Thyroid gland (tissue), 4 donors: ENCODE data around the gene PIK3CD.

Source experiments
- CTCF ChIP-seq, 6 experiments: fragments of 200-600 bp in 3 of 6; fragments of 450-650 bp in 3 of 6; sonication (generic) in 3 of 6; IDR thresholded peaks; one replicate each; pipeline ENCODE4 v1.5.1; 2016 to 2019; ENCODE audit warnings: antibody characterized with exemption in 6 of 6, mild to moderate bottlenecking in 2 of 6, inconsistent platforms in 1 of 6, moderate library complexity in 1 of 6
- POLR2A ChIP-seq, 2 donors: fragments of 450-650 bp; IDR thresholded peaks; one replicate each; pipeline ENCODE4 v1.6.1; 2017; ENCODE audit warnings: antibody characterized with exemption in 2 of 2, mild to moderate bottlenecking in 2 of 2, moderate library complexity in 1 of 2

DNA sequence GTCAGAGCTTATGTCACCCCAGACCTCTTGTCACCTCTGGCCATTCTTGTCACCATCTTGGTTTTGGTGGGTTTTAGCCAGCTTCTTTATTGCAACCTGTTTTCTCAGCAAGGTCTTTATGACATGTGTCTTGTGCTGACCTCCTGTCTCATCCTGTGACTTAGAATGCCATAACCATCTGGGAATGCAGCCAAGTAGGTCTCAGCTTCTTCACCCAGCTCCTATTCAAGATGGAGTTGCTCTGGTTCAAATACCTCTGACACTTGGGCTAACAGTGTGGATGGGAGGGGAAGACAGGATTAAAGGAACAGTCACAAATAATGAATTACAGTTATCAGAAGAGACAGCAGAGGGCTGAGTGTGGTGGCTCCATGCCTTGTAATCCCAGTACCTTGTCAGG lies 30.5 kb upstream of the PIK3CD start:
- TF ChIP-seq CTCF (IDR thresholded peaks at IDR 0.05) (no peak), POLR2A (IDR thresholded peaks at IDR 0.05) (no peak)
